ENCODE data around the gene NODAL.
A peak's percentile ranks its signal among the peaks of the same experiment; 100 is the strongest.

The NODAL gene

DNA sequence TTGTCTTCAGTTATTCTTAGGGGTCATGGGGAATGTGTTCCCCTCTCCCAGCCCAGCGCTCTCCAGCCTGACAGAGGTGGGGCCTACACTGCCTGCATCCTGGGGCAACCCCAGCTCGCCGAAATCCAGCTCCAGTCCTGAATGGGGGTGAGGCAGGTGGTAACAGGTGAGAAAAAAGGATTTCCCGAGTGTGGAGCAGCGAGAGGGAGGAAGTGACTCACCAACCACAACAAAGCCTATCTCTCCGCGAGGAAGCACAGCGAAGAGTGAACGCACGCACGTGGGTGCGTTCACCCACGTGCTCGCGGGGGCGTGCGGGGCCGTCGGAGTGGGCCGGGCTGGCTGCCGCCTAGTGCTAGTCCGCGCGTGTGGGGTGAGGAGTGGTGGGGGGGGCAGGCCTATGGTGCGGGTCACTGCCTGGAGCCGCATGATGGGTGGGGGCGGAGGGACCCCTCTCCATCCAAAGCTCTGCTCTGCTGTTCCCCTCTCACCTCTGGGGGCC is 36.2 kb upstream of the NODAL start:
- Histone ChIP-seq H3K27me3 (ENCODE audit: insufficient read depth, low read depth, severe bottlenecking) (peaks cover 8% of the 10 kb centered on the region), H3K9me3 (ENCODE audit: severe bottlenecking) (no peaks in the 10 kb centered on the region), H3K27ac (no peak overlapping the region), H3K36me3 (no peaks in the 10 kb centered on the region), H3K4me3 (ENCODE audit: low read depth, low read length) (peak overlapping the region; percentile 67)
- TF ChIP-seq CTCF (IDR thresholded peaks at IDR 0.05; ENCODE audit: low read depth, low read length), result no peak
- DNase-seq, result no peak

DNA sequence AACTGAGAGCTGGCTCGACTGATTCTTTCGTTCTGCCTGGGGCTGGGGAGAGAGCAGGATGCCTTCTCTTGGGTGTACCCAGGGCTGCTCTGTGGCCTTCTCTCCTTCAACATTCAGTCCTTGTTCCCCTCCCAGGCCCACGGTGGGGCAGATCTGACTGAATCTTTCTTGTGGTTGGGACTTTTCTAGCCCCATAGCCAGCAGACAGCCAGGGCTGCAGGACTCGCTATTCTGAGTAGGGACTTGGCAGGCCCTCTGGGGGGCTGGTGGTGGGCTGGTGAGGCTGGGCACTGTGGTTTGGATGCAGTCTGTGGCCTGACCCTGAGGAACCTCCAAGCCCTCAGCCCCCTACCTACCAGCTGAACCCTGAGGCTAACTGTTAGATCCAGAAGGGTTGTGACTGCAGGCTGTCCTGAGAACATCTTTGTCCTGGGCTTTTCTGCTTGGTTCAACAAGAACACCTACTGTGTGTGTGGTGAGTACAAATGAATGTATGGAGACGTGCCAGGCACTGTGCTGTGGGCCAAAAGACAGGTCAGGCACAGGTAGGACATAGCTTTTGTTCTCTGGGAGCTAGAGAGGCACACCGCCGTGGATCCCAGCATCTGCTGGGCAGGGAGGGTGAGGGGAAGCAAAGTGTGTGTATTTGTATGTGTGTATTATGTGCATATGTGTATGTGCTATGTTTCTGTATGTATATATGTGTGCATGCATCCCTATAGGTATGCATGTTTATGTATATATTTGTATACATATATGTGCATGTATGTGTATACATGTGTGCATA is 35.0 kb upstream of the NODAL start:
- TF ChIP-seq CTCF (IDR thresholded peaks at IDR 0.05; ENCODE audit: low read depth, low read length), result no peak

GRCh38 chr10:70475661-70476060 is 34.2 kb upstream of the NODAL start:
- H3K9me3 ChIP-seq (ENCODE audit: severe bottlenecking), result no peaks in the 10 kb centered on the region
- no peaks in the 10 kb centered on the region for H3K36me3 ChIP-seq
- H3K4me3 ChIP-seq (ENCODE audit: low read depth, low read length), result no peak overlapping the region
- H3K27me3 ChIP-seq (ENCODE audit: insufficient read depth, low read depth, severe bottlenecking), result peaks cover 8% of the 10 kb centered on the region
- no peak overlapping the region for H3K27ac ChIP-seq
- TF ChIP-seq CTCF (IDR thresholded peaks at IDR 0.05; ENCODE audit: low read depth, low read length), result no peak
- no peak for DNase-seq

More for the DNA sequence above, 35.0 kb upstream of the NODAL start:
- DNase-seq, result no peak
- Histone ChIP-seq H3K27ac (no peak overlapping the region), H3K4me3 (ENCODE audit: low read depth, low read length) (no peak overlapping the region), H3K9me3 (ENCODE audit: severe bottlenecking) (no peaks in the 10 kb centered on the region), H3K36me3 (no peaks in the 10 kb centered on the region), H3K27me3 (ENCODE audit: insufficient read depth, low read depth, severe bottlenecking) (peaks cover 8% of the 10 kb centered on the region)

GRCh38 chr10:70474780-70475179 is 33.3 kb upstream of the NODAL start:
- Histone ChIP-seq H3K36me3 (no peaks in the 10 kb centered on the region), H3K27ac (no peak overlapping the region), H3K27me3 (ENCODE audit: insufficient read depth, low read depth, severe bottlenecking) (peaks cover 8% of the 10 kb centered on the region), H3K9me3 (ENCODE audit: severe bottlenecking) (no peaks in the 10 kb centered on the region), H3K4me3 (ENCODE audit: low read depth, low read length) (no peak overlapping the region)
- DNase-seq, result peak; percentile 24
- no peak for TF ChIP-seq CTCF (IDR thresholded peaks at IDR 0.05; ENCODE audit: low read depth, low read length)

DNA sequence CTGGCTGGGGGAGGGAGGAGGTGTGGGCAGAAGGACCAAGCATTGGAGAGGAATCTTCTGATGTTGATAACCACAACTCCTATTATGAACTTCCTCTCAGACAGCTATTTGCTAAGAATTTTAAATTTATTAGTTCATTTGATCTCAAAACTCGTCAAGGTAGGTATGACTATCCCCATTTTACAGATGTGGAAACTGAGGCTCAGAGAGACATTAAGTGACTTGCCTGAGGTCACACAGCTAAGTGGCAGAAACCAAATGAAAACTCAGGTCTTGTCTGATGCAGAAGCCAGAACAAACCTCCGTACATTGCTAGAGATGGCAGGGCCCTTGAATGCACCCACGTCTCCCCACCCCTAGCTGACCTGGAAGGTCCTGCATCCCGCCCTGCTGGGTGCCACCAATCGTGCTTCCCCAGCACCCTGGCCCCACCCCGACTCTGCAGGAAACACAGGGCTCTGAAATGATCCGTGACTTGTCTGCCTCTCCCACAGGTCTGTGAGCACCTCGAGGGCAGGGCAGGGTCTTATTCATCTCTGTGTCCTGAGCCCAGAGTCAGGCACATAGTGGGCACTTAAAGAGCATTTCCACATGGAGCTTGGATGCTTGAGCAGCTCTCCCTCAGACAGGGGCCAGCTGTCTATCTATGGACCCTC is 31.4 kb upstream of the NODAL start:
- DNase-seq, result no peak
- H3K4me3 ChIP-seq (ENCODE audit: low read depth, low read length), result no peak overlapping the region
- no peaks in the 10 kb centered on the region for H3K9me3 ChIP-seq (ENCODE audit: severe bottlenecking)
- H3K27me3 ChIP-seq (ENCODE audit: insufficient read depth, low read depth, severe bottlenecking), result peaks cover 6% of the 10 kb centered on the region
- no peak for TF ChIP-seq CTCF (IDR thresholded peaks at IDR 0.05; ENCODE audit: low read depth, low read length)
- no peaks in the 10 kb centered on the region for H3K36me3 ChIP-seq
- H3K27ac ChIP-seq, result no peak overlapping the region
